COLO668 (cell line): ENCODE measurements around the gene EIF5B.
"Not testable (repeated sequence)": the region's sequence is repeated elsewhere in the genome, so short reads cannot be mapped to it uniquely, and the experiment has no call there.

Experiments used
- DNase-seq: peaks from one replicate; lab custom pipeline; 2025; ENCODE audit not compliant: unreplicated experiment; lab: John Stamatoyannopoulos, UW

The EIF5B gene, protein sequence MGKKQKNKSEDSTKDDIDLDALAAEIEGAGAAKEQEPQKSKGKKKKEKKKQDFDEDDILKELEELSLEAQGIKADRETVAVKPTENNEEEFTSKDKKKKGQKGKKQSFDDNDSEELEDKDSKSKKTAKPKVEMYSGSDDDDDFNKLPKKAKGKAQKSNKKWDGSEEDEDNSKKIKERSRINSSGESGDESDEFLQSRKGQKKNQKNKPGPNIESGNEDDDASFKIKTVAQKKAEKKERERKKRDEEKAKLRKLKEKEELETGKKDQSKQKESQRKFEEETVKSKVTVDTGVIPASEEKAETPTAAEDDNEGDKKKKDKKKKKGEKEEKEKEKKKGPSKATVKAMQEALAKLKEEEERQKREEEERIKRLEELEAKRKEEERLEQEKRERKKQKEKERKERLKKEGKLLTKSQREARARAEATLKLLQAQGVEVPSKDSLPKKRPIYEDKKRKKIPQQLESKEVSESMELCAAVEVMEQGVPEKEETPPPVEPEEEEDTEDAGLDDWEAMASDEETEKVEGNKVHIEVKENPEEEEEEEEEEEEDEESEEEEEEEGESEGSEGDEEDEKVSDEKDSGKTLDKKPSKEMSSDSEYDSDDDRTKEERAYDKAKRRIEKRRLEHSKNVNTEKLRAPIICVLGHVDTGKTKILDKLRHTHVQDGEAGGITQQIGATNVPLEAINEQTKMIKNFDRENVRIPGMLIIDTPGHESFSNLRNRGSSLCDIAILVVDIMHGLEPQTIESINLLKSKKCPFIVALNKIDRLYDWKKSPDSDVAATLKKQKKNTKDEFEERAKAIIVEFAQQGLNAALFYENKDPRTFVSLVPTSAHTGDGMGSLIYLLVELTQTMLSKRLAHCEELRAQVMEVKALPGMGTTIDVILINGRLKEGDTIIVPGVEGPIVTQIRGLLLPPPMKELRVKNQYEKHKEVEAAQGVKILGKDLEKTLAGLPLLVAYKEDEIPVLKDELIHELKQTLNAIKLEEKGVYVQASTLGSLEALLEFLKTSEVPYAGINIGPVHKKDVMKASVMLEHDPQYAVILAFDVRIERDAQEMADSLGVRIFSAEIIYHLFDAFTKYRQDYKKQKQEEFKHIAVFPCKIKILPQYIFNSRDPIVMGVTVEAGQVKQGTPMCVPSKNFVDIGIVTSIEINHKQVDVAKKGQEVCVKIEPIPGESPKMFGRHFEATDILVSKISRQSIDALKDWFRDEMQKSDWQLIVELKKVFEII

DNA sequence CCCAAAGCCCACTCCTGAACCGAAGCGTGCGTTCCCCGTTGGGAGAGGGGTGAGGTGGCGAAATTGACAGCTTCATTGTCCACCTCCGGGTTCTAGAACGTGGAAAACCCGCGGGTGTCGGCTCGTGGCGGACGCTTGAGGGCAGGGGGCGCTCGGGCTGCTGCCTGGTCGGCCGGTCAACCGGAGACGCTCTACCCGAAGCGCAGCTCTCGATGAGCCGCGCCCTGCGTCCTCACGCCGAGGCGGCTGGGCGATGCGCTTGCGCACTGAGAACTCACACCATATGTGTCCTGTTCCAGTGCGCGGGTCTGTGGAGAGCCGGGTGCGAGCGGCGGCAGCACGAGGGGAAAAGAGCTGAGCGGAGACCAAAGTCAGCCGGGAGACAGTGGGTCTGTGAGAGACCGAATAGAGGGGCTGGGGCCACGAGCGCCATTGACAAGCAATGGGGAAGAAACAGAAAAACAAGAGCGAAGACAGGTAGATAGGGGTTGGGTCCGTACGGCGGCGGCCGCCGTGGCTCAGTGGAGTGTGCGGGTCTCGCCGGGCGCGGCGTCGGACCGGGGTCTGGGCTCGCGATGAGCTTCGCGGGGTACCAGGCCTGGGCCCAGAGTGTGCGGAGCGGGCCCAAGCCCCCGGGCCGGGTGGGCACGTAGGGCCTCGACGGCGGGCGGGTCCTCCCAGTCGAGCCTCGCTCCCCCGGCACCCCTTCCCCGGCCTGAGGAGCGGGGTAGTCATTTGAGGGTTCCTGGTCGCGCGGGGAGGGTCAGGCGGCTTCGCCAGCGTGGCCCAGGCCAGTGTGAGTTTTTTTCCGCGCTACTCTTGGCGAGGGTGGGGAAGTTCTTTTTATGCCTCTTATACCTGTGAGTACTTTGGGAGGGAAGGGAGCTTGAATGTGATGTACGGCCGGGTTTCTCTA lies at the start of gene EIF5B:
EIF5B (plus strand) TSS at position 277 of the 916 bp plus-strand sequence; CDS start at position 443, 166 bp downstream.
- peak; percentile 97 for DNase-seq

DNA sequence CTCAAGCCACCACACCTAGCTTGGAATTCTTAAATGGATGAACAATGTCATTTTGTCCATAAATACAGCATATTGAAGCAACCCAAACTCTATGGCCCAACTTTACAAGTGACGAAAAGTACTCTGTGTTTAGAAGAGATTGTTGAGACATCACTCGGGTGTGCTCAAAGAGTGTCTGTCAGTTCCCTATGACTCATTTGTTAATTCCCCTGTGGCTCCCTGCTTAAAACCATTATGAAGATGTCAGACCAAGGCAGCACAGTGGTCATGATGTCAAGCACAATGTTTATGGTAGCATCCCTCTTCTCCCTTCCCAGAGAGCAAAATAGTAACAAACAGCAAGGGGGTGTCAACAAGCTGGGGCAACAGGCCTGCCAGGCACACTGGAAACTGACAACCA lies 39.2 kb upstream of the EIF5B start:
- DNase-seq = no peak

DNA sequence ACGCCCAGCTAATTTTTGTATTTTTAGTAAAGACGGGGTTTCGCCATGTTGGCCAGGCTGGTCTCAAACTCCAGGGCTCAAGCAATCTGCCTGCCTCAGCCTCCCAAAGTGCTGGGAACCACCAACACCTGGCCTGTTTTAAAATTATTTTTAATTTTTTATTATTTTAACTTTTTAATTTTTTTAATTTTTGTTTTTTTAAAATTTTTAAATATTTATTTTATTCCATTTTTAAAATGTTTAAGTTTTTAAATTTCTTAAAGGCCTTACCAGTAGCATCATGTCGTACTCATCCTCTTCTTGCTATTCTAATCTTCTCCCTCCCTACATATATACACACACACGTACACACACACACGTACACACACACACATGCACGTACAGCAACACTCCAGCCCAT lies 37.6 kb upstream of the EIF5B start:
- DNase-seq = no peak

DNA sequence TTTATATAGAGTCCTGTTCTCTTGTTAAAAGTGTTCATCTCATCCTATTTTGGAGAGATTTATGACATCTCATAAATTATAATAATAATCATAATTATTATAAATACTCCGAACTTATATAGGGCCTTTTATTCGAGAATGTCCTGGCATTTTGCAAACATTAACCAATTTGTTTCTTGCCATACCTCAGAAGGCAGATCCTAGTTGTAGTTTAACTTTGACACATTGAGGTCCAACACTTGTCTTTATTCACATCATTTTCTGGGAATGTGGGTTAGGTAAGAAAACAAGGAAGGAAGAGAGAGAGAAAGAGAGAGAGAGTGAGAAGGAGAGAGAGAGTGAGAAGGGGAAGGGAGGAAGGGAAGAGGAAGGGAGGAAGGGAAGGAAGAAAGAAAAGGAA lies 36.1 kb upstream of the EIF5B start, which contains the start of gene LYG1:
LYG1 (minus strand) TSS at position 101 of the 400 bp plus-strand sequence. CDS start 5,527 bp downstream, outside the sequence.
- not testable (repeated sequence) for DNase-seq

DNA sequence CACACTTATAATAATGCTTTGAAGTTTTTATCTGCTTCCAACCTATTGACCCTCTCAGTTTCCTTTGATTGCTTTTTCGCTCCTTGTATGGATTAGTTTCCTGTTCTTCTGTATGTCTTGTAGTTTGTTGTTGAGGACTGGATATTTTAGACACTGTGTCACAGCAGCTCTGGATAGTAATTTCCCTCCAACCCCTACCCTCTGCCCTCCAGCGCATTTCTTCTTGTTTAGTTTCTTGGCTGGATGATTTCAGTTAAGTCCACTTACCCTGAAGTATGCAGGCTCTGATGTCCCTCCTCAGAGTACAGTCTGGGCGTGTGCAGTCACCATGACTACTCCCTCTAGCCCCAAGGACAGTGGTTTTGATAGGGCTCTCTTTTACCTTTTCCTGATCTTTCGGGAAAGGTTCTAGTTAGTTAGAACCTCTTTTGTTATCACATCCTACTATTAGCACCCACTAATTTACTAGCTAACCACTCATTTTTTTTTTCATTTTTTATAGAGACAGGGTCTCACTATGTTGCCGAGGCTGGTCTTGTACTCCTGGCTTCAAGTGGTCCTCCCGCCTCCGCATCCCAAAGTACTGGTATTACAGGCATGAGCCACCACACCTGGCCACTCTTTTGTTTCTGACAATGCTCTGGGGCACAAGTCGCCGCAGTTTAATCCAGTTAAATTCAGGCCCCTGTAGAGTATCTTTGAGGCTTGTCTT lies 19.9 kb upstream of the EIF5B start:
- DNase-seq = no peak

DNA sequence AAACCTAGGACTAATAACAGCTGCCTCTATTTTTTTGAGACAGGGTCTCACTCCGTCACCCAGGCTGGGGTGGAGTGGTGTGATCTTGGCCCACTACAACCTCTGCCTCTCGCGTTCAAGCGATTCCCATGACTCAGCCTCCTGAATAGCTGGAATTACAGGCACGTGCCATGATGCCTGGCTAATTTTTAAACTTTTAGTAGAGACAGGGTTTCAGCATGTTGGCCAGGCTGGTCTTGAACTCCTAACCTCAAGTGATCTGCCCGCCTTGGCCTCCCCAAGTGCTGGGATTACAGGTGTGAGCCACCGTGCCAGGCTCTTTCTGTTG lies 19.4 kb upstream of the EIF5B start:
- DNase-seq = not testable (repeated sequence)

DNA sequence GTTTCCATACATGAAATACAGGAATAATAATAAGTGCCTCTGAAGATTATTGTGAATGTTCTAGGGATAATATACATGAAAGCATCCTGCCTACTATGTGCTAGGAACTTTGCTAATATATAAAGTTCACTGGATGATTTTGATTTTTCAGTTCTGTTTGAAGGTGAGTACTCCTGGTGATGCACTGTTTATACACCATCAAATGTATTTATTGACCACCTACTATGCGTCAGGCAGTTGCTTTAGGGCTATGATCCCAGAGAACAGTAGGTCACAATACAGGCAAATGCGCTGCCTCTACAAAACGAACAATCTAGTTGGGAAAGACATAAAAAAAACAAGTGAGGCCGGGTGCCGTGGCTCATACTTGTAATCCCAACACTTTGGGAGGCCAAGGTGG lies 11.8 kb upstream of the EIF5B start:
- no peak for DNase-seq

DNA sequence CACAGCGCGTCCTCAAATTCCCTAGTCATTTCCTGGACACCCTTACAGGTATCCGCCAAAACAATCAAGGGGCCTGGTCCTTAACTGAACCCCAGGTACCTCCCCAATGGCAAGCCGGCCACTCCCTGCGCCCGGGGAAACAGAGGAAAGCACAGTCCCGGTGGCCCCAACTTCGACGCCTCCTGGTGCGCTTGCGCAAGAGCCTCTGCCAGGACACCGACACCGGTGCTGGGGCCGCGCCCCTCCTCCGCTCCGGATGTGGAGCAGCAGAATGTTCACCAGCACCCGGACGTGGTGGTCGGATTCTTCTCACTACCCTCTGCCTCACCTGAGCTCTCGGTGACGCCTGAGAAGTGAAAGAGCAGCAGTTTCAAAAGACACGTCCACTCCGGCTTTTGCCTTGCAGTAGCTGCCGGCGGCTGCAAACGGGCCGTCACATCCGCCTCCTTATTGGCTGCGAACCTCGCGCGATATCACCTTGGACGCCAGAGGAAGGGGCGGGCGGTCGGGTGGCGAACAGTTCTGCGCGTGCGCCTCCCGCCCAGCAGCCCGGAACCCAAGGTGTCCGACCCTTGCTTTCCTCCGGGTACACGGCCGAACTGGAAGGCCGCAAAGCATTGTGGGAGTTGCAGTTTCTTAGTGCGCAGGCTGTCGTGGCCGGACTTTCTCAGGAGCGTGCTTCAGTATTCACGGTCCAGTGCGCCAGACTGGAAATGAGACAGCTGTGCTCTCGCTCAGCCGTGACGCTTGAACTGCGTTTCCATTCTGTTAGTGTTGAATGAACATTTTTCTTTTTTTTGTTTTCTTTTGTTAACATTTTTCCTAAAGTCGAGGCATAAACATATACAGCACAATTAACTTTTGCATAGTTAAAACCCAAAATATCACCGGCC lies 1.0 kb upstream of the EIF5B start, which contains the start of gene TXNDC9:
TXNDC9 (minus strand) TSS at position 423 of the 893 bp plus-strand sequence. CDS start 3,123 bp downstream, outside the sequence.
- peak; percentile 99 for DNase-seq

DNA sequence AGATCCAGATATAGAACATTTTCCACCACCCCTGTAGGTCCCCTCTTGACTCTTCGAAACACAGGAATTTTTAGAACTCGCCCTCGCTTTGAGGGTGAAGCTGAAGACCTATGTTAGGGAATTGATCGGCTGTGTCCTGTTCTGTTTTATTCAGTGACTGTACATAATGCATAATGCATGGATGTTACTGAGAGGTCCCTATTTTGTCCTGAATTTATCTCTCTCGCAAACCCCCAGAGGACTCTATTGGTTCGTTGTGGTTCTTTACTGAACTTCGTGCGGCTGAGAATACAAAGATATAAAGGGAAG lies 431 bp upstream of the EIF5B start:
- DNase-seq = peak; percentile 20

DNA sequence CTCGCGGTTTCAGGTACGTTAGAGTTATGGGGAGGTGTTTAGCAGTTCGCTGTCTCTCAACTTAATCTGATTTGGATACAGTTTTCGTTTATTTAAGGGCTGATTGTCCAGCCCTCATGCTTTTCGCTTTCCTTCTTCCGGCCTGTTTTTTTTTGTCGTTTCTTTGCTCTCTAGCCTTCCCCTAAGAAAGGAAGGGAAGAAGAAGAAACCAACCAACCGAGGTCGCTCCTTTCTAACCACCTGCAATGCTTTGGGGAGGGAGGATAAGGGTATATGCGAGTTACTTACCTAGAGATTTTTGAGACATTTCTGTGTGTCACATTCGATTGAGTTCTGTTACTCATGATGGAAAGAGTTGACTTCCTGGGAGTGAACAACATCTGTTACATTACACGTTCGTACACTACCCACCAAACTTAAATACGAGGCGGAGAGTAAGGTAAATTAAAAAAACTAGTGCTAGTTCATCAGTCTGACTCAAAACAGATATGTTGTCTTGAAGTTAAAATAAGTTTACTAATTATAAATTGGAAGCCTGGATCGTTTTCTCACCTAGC lies 918 bp downstream of the EIF5B start:
- DNase-seq = no peak

DNA sequence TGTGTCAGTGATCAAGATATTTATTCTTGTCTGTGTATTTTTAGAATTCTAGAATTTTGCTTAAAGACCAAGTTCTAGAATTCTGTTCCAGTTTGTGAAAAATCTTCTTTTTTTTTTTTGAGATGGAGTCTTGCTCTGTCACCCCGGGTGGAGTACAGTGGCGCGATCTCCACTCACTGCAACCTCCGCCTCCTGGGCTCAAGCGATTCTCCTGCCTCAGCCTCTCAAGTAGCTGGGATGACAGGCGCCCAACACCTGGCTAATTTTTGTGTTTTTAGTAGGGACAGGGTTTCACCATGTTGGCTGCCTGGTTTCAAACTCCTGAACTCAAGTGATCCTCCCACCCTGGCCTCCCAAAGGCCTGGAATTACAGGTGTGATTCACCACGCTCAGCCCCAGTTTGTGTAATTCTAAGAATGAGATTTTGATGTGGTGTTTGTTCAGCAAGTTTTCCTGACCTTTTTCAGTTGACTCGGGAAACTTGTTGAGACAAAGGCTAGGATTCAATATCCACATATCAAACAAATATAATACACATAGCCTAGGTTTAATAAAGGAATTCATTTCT lies 3.6 kb downstream of the EIF5B start:
- DNase-seq = no peak

DNA sequence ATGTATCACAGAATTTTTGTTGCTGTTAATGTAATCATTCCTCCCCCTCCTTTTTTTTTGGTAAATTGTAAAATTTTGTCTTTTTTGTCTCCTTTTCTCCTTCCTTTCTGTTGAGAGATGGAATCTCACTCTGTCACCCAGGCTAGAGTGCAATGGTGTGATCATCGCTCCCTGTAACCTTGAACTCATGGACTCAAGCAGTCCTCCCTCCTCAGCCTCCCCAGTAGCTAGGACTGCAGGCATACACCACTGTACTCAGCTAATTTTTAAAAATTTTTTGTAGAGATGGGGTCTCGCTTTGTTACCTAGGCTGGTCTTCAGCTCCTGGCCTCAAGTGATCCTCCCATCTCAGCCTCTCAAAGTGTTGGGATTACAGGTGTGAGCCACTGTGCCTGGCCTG lies 5.3 kb downstream of the EIF5B start:
- no peak for DNase-seq

DNA sequence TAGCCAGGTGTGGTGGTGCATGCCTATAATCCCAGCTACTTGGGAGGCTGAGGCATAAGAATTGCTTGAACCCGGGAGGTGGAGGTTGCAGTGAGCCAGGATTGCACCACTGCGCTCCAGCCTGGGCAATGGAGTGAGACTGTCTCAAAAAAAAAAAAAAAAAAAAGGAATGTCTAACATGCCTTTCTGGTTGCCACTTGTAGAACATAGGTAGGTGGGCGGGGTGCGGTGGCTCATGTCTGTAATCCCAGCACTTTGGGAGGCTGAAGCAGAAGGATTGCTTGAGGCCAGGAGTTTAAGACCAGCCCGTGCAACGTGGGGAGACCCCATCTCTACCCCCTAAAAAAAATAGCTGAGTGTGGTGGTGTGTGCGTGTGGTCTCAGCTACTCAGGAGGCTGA lies 8.3 kb downstream of the EIF5B start:
- DNase-seq = not testable (repeated sequence)

DNA sequence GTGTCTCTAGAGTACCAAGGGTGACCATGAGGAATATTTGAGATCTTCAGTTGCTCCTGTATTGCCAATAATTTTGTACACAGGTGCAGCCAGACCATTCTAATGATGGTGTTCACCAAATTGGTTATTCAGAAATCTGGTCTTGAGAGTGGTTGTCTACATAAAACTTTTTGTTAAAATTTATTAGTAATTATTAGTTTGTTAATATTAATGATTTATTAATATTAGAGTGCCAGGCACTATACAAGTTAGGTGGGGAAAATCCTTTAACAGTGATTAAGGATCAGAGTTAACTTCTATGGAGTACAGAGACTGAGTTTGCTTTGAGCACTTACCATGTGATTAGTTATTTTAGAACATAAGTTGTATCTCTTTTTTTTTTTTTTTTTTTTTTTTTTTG lies 9.0 kb downstream of the EIF5B start:
- DNase-seq = no peak

DNA sequence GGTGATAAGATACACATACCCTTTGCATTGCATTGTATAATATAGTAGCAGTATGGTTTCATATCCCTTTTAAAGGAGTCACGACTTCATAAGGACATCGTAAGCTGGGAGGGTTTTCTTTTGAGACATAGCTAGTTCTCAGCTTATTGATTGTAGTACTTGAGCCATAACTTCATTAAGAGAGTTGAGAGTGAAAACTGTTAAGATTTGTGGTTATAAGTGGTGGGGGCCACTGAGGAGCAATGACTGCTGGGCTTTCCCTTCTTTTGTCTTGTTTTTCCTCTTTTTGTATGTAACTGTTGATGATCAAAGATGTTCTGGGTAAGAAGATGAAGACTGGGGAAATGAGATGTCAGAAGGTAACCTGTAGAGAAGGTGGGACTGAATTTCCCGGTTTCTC lies 11.0 kb downstream of the EIF5B start:
- DNase-seq = no peak

DNA sequence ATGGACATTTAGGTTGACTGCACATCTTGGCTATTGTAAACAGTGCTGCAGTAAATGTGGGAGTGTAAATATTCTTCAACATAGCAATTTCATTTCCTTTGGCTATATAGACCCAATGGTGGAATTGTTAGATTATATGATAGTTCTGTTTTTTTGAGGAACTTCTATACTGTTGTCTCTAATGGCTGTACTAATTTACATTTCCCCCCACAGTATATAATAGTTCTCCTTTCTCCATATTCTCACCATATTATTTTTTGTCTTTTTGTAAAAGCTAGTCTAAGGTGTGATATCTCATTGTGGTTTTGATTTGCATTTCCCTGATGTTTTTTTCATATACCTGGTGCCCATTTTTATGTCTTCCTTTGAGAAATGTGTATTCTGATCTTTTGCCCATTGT lies 13.0 kb downstream of the EIF5B start:
- DNase-seq = no peak

DNA sequence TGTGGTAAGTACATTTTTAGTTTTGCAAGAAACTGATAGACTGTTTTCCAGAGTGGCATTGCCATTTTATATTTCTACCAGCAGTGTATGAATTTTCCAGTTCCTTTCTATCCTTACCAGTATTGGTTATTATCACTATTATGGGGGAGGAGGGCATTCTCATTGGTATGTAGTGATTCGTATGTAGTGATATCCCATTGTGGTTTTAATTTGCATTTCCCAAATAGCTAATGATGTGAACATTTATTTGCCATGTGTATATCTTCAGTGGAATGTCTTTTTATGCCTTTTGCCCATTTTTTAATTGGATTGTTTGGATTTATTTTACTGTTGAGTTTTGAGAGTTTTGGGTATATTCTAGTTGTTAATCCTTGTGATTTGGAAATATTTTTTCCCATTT lies 16.9 kb downstream of the EIF5B start:
- no peak for DNase-seq

DNA sequence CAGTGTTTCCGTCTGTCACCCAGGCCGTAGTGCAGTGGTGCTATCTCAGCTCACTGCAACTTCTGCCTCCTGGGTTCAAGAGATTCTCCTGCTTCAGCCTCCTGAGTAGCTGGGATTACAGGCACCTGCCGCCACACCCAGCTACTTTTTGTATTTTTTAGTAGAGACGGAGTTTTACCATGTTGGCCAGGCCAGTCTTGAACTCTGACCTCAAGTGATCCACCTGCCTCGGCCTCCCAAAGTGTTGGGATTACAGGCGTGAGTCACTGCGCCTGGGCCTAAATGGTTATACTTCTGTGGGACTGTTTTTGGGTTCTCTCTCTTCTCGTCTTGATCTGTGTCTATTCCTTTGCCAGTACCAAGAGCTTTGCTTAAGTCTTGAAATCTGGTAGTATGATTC lies 17.6 kb downstream of the EIF5B start:
- not testable (repeated sequence) for DNase-seq
